ENCODE measurements around the gene NTN1.

DNA sequence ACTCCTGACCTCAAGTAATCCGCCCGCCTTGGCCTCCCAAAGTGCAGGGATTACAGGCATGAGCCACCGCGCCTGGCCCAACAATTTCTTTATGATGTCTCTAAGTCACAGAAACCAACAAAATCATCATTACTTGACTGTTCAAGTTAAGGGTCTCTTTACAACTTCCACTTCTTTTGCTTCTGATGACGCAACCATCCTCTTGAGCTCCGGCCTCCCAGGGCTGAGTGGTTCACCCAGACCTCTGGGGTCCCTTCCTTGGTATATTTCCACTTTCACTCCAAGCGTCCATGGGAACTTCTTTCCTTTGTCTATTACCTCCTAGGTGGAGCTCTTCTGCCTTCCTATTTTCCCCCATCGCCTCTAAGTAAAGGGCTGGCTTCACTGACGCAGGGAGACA, 253.7 kb downstream of the NTN1 start:
- TF ChIP-seq, protein P1, sequence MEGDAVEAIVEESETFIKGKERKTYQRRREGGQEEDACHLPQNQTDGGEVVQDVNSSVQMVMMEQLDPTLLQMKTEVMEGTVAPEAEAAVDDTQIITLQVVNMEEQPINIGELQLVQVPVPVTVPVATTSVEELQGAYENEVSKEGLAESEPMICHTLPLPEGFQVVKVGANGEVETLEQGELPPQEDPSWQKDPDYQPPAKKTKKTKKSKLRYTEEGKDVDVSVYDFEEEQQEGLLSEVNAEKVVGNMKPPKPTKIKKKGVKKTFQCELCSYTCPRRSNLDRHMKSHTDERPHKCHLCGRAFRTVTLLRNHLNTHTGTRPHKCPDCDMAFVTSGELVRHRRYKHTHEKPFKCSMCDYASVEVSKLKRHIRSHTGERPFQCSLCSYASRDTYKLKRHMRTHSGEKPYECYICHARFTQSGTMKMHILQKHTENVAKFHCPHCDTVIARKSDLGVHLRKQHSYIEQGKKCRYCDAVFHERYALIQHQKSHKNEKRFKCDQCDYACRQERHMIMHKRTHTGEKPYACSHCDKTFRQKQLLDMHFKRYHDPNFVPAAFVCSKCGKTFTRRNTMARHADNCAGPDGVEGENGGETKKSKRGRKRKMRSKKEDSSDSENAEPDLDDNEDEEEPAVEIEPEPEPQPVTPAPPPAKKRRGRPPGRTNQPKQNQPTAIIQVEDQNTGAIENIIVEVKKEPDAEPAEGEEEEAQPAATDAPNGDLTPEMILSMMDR (IDR thresholded peaks at IDR 0.05): no peak
- TF ChIP-seq POLR2A (IDR thresholded peaks at IDR 0.05): no peak
